Bone marrow (tissue), 2 donors: ENCODE measurements around the gene YY2.
A peak's percentile ranks its signal among the peaks of the same experiment; 100 is the strongest.
"Not testable (repeated sequence)": the region's sequence is repeated elsewhere in the genome, so short reads cannot be mapped to it uniquely, and the experiment has no call there.

Experiments used
- DNase-seq, 2 donors: peaks; one replicate each; lab custom pipeline; 2025; lab: John Stamatoyannopoulos, UW

YY2 gene

DNA sequence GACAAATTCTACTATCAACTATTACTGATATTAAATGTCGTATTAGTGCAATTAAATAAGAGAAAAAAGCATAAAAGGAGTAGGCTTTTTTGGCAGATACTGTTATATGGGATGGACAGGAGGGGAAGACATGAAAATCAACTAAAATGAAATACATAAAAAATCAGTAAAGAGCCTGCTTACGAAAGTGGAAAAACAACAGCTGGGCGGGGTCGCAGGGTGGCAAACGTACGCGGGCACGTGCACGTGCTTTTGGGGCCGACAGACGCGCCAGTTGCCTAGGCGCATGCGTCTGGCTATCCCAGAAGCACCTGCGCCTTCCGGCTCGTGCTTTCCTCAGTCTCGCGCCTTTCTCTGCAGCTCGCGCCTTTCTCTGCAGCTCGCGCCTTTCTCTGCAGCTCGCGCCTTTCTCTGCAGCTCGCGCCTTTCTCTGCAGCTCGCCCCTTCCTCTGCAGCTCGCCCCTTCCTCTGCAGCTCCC lies at the start of gene YY2:
Gene YY2, plus strand, starts transcription at position 51 of the 479 bp plus-strand sequence. CDS start 498 bp downstream, outside the sequence.
- DNase-seq = no peak

DNA sequence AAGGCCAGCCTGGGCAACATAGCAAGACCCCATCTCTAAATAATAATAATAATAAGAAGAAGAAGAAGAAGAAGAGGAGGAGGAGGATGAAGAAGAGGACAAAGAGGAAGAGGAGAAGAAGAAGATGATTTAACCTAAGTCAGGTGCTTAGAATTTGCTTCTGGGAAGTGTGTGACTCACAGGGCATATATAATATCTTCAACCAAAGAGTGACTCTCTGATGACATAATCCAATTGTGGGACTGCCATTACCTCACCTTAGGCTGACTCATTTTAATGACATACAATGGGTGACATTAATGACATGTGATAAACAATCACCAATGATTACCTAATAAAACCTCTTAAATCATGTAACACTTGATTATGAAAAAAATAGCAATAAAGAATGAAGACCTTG lies 49.1 kb upstream of the YY2 start:
- no peak for DNase-seq

DNA sequence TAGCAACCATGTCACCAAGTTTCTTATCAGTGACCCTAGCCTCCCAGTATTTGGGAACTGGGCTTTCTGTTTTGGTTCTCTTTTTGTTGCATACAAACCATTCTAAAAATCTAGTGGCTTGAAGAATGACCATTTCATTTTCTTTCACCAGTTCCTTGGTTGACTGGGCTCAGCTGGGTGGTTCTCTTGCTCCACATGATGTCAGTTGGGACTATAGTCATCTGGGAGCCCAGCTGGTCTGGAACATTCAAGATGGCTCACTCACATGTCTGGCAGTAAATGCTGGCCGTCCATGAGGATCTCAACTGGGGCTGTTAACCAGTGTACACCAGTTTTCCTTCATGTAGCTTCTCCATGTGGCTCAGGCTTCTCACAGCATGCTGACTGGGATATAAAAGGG lies 44.0 kb upstream of the YY2 start:
- DNase-seq = no peak

DNA sequence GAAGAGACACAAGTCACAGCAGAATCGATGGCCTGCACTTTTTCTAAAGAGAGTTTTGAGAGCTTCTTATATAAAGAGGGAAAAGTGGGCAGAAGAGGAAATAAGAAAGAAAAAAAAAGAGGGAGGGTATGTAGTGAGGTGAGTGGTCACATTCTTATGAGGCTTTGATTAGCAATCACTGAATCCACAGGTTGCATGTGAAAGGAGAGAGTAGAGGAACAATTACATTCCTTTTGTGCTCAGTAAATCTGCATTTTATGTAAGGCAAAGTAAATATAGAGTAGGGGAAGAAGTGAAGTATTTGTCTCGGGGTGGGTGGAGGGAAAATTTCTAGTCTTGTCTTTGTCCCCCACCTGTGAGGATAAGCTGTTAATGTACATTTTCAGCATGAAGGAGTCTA lies 43.2 kb upstream of the YY2 start:
- DNase-seq = no peak

DNA sequence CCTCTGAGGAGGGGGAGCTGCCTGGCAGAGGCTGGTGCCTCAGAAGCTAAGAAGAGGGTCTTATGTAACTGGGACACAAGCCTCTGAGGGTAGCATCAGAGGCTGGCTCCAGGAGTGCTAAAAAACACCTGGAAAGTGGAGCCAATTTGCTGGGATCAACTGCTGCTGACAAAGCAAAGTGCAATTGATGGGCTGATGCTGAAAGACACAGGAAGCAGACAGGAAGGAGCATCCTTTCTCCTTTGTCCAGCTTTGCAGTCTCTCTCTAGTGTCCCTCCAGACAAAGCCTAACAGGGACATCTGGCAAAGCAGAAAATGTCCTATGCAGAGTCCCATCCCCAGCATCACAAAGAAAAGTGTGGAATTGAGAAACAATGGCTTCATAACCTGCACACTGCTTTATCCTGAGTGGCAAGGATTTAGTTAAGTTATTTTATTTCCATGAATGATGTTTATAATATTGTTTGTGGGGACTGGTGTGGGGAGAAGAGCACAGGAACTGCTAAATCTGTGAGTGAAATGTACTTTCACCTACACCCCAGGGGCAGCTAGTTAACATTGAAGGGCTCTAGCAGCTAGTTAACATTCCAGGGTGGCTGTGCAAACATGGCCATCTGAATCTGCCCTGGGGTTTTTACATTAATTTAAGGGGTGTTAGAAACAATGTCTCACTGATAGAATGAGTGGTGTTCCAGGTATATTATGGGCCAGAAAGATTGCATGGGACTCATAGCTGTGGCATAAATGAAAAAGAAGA lies 42.0 kb upstream of the YY2 start:
- DNase-seq = no peak

DNA sequence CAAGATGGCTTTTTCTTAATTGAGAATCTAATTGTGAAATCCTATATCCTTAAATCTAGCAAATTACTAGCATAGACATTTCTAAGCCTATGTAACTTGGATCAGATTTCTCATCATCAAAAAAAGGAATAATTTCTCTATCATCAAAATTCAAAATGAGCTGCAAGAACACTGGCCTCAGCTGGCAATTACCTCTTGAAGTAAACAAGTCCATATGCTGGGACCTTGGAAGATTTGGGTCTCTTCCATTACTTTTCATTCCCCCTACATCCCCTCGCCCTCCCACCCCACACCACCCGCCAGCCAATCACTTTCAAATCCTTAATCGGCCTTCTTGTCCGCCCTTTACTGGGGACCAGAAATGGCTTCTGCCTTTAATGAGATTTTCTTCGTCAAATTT lies 39.7 kb upstream of the YY2 start:
- no peak for DNase-seq

DNA sequence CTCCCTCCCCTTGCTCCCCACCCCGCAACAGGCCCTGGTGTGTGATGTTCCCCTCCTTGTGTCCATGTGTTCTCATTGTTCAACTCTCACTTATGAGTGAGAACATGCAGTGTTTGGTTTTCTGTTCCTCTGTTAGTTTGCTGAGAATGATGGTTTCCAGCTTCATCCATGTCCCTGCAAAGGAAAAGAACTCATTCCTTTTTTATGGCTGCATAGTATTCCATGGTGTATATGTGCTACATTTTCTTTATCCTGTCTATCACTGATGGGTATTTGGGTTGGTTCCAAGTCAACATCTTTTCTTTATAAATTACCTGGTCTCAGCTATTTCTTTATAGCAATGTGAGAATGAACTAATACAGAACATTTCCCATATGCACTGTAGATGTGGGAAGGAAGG lies 35.6 kb upstream of the YY2 start:
- DNase-seq = not testable (repeated sequence)

DNA sequence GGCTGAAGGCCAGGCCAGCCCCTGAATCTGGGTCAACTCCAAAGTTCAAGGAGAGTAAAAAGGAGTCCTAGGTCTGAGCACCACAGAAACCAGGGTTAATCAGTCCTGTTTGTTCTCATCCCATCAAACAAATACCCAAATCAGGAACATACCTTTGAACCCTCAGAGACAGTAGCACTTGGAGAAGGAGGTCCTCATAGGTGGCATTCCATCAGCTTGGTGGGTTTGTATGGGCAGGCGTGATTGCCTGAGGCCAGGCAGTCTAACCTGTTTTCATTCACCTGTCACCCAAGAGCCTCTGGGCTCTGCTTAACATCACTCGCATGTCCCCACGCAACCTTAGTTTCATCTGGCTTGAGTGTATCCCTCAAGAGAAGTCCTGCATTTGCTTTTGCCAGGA lies 33.9 kb upstream of the YY2 start:
- no peak for DNase-seq

DNA sequence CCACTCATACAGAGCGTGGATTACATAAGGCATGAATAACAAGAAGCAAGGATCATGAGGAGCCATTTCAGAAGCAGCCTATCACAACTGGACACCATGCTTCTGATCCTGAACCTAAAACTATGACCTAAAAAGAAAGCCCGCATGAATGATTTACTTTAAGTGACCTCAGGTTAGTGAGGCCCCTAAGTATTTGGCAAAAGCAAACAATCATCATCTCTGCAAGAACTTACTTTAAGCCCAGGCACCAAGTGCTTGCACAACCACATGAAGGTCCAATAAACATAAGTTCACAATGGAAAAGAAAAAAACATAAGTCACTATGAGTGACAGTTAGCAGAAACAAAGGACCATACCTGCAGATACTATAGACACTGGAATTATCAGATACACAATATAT lies 24.3 kb upstream of the YY2 start:
- DNase-seq = no peak

DNA sequence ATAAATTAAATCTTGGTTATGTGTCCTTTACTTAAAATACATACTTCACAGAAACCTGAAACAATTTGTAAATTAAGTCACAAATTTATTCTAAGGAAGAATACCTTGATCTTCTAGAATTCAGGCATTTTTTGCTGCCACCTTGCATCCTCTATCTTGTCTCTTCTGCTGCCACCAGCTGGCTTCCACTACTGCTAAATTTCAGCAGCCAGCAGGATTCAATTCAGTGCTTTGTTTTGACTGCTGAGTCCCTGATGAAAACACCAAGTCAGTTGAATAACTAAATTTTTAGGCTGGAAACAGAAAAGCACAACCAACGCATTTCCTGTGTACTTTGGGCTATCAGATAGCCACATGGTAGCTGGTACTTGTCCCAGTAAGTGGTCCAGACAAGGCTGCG lies 18.7 kb upstream of the YY2 start:
- DNase-seq = no peak

DNA sequence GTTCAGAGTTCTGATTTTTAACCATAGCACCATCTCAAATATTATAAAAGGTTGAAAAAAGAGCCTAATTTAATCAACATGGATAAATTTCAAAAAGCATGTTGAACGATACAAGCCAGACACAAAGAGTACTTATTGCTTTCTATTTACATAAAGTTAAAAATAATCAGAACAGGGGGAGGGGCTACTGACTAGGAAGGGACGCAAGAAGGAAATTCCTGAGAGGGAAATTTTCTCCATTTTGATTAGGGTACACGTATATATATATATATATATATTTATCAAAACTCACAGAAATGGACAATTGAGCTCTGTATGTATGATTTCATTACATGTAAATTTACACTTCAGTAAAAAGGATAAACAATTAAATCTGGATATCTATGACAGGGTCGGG lies 16.9 kb upstream of the YY2 start:
- peak in 1 of 2 donors; percentile 24 for DNase-seq

DNA sequence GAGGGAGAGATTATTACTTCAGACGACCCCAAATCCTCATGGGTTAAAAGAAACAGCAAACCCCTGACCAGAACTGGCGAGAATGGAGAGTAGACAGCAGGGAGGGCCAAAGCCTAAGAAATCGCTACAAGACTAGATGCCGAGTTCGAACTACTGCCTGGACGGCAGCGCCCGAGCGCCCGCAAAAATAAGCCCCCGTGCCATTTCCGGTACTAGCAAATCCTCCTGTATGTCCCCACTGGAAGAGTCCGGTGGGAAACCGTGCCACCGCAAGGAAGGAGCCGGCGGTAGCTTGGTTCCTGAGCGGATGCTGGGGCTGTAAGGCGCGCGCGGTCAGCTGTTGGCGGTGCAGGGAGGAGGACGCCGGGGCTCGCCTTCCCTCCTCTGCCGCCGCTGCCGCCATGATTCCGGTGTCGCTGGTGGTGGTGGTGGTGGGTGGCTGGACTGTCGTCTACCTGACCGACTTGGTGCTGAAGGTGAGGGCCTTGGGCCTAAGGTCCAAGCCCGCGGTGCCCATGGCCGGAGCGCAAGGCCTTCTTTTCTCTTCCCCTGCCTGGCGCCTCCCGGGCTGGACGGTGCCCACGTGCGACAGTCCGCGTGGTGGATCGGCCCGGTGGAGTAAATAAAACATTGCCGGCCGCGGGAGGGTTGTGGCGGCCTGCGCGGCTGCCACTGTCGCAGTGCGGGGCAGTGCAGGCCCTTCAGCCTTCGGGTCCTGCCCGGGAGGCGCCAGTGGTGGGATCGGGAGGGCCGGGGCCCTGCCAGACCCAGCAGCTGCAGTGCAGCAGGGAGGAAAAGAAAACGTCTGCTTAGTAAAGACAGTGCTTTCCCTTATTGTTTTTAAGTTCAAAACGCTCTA lies 16.2 kb upstream of the YY2 start, which contains the start of gene MBTPS2:
Gene MBTPS2, plus strand, starts transcription at position 284 of the 859 bp plus-strand sequence. Its CDS starts 118 bp downstream, at position 402.
- peak; percentile 34 to 77 for DNase-seq

DNA sequence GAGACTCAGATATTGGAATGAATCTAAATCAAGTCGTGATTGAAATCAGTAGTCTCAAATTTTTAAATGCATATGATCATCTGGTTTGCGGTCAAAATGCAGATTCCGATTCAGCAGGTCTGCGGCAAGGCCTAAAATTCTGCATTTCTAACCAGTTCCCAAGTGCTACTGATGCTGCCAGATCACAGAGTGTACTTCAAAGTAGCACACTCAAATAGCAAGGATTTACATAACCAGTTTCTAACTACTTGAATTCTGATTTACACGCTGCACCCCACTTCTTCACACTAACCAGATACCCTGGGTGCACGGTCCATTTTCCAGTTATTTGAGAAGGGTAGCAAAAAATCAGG lies 15.6 kb upstream of the YY2 start:
- no peak for DNase-seq

DNA sequence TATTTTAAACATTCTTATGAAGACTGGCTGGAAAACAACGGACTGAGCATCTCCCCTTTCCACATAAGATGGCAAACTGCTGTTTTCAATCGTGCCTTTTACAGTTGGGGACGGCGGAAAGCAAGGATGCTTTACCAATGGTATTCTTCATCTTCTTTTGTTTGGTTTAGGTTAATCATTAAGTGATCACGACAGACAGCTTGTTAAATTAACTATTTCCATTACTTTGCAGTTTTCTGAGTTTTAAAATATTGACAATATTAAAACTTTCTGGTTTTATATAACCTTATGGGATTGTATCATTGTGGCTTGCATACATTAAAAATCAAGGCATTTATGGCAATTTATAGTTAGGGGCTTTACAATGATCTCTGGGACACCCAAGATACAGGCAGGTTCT lies 12.6 kb upstream of the YY2 start:
- no peak for DNase-seq

DNA sequence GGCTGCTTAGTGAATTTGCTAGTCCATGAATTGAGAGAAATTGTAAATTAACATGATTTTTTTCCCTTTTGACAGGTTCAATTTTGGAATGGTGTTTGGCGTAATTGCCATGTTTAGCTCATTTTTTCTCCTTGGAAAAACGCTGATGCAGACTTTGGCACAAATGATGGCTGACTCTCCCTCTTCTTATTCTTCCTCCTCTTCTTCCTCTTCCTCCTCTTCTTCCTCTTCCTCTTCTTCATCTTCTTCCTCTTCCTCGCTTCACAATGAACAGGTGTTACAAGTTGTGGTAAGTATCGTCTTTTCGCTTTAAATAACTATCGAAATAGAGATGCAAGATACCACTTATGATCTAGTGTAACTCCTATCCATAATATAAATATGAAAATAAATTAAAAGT lies 10.7 kb upstream of the YY2 start:
- DNase-seq = no peak

DNA sequence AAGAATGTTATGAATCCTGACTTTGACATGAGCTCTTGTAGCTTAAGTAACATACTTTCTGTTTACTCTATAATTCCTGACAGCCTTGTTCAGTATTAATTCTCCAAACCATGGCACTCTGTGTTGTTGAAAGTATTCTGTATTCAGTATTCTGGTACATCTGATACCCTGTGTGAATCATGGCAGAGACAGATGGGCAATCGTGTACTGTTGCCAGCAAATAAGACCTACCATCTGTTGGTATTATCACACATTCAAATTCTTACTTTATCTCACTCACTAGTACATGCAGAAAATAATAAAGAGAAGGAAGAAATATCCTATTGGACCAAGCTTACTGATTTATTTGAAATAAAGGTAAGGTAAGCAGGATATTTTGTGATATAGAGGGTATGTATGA lies 8.4 kb upstream of the YY2 start:
- DNase-seq = no peak

DNA sequence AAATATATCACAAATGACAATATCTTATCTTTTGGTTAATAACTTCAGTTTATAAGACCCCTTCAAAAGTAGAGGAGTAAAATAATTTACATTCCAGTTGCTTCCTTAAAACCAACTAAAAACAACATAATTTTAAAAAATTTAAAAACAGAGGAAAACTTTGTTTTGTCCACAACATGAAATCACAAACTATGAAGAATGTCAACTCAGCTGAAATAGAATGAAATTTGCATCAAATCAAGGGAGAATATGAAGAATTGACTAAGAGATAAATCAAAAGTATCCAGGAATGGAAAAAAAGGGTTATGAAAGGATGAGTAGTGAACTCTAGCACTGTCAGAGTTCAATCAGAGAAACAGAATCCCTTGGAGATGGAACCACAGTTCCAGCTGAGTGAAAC lies 2.2 kb upstream of the YY2 start:
- no peak for DNase-seq

DNA sequence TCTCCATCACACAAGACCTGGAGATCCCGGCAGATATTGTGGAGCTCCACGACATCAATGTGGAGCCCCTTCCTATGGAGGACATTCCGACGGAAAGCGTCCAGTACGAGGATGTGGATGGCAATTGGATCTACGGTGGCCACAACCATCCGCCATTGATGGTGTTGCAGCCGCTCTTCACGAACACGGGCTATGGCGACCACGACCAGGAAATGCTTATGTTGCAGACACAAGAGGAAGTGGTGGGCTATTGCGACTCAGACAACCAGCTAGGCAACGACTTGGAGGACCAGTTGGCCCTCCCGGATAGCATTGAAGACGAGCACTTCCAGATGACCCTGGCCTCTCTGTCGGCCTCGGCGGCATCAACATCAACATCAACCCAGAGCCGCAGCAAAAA lies 717 bp downstream of the YY2 start:
- no peak for DNase-seq

DNA sequence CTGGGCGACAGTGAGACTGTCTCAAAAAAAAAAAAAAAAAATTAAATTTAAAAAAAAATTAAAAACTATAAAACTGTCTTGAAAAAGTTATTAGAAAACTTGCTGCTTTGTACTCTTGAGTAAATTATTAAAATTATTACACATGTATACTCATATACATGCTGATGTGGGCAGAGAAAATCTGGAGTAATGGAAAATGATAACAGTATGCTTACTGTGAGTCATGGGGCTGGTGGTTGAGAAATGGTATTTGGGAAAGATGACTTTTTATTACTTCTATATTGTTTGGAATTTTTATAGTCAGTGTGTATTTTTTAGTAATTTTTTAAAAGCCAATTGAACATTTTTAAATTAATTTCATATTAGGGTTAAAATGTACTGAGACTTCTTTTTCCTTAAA lies 7.5 kb downstream of the YY2 start:
- no peak for DNase-seq

DNA sequence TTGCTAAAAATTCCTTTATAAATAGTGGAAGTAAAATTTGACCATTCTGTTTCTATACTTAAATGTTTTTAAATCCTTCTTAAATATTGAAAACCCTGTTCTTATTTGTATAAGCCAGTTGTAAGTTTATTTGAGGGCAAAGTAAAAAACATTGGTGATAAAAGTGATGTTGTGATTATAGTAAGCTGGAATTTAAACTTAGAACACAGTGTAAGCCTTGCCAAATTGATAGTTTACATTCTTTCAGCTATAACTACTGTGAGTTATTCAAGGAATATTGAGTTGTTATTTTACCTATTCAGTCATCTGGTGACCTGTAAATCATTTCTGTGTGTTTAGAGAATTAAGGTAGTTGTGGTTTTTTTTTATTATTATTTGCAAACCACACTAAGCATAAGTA lies 9.6 kb downstream of the YY2 start:
- DNase-seq = no peak

DNA sequence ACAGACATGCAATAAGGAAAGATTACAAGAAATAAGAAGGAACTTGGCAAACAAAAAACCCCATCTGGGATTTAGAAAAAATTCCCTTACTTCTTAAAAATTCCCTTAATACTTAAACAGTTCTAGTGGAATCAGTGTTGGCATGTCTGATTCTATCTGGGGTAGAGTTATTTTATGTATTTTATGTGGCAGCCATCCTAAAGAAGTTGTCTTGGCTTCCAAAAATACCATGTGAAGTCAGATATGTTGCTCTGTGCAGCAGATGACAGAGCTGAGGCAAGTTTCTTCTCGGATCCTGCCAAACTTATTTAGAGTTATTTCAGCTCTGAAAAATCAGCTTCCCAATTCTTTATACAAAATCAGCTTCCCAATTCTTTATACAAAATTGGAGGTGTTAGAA lies 14.7 kb downstream of the YY2 start:
- no peak for DNase-seq

DNA sequence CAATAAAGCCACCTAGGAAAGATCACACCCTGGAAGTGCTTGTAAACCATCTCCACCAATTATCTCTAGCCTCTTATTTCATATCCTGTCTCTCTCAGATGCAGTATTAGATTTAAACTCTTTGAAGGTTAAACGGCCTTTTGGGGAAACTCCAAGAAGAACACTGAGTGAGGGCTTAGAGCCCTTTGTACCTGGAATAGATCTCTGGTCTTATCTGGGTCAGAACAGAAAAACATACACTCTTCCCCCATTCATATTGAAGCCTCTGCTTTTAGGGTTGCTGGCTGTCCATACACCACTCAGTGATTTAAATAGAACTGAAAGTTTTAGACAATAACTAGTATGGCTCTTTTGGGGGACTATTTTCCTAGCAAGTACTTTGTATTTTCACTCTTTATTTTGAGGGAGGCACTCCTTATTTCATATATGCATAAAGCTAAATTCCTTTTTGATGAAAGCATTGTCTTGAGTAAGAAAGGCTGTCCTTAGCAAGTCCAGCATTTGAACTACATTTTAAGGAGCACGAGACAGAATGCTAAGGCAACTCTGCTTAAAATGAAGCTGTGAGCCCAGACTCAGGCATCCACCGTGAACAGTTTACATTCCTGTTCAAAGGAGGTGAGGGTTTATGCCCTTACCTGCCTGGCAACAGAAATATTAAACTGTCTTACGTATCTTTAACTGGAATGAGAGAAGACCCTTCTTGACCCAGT lies 17.4 kb downstream of the YY2 start:
- DNase-seq = no peak

DNA sequence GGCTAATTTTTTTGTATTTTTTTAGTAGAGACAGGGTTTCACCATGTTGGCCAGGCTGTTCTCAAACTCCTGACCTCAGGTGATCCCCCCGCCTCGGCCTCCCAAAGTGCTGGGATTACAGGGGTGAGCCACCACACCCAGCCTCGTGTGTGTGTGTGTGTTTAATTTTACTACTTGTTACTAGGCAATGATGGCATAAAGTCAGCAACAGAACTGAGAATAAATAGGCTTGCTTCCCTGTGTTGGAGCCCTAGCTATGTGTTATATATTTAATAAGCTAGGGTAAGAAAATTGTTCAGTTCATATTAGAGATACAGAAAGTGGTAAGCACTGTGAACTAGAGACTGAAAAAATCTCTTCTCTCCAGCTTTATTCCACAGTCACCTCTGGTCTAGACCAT lies 18.4 kb downstream of the YY2 start:
- DNase-seq = not testable (repeated sequence)
